Measurements from ENCODE around the gene ERVV-1.
"Not testable (repeated sequence)": the region's sequence is repeated elsewhere in the genome, so short reads cannot be mapped to it uniquely, and the experiment has no call there.

Gene ERVV-1

GRCh38 chr19:53015730-53016129, 2.0 kb downstream of the ERVV-1 start:
- H3K4me3 ChIP-seq (ENCODE audit: low read depth, low read length): no peak overlapping the region
- H3K4me1 ChIP-seq (ENCODE audit: control insufficient read depth, insufficient read depth, low read length): no peaks in the 10 kb centered on the region
- TF ChIP-seq ZNF324 (tag by site-specific recombination; IDR thresholded peaks at IDR 0.05): no peak
- no peak for TF ChIP-seq ZNF157 (tag by site-specific recombination; IDR thresholded peaks at IDR 0.05)
- TF ChIP-seq ZBTB21 (tag by site-specific recombination; IDR thresholded peaks at IDR 0.05): no peak
- TF ChIP-seq ZNF223 (tag by site-specific recombination; IDR thresholded peaks at IDR 0.05): no peak
- no peak for TF ChIP-seq ZNF335 (tag by site-specific recombination; conservative IDR thresholded peaks at IDR 0.05)
- no peak for TF ChIP-seq MYNN (tag by site-specific recombination; IDR thresholded peaks at IDR 0.05; ENCODE audit: borderline replicate concordance)
- no peak for TF ChIP-seq TRIM28 (IDR thresholded peaks at IDR 0.05; ENCODE audit: borderline replicate concordance, low read length)
- TF ChIP-seq, protein P1, sequence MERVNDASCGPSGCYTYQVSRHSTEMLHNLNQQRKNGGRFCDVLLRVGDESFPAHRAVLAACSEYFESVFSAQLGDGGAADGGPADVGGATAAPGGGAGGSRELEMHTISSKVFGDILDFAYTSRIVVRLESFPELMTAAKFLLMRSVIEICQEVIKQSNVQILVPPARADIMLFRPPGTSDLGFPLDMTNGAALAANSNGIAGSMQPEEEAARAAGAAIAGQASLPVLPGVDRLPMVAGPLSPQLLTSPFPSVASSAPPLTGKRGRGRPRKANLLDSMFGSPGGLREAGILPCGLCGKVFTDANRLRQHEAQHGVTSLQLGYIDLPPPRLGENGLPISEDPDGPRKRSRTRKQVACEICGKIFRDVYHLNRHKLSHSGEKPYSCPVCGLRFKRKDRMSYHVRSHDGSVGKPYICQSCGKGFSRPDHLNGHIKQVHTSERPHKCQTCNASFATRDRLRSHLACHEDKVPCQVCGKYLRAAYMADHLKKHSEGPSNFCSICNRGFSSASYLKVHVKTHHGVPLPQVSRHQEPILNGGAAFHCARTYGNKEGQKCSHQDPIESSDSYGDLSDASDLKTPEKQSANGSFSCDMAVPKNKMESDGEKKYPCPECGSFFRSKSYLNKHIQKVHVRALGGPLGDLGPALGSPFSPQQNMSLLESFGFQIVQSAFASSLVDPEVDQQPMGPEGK (tag by site-specific recombination; IDR thresholded peaks at IDR 0.05): no peak
- no peak for TF ChIP-seq ZNF548 (tag by site-specific recombination; IDR thresholded peaks at IDR 0.05)
- no peak for TF ChIP-seq KLF17 (tag by site-specific recombination; IDR thresholded peaks at IDR 0.05)
- no peak for TF ChIP-seq SALL2 (tag by site-specific recombination; IDR thresholded peaks at IDR 0.05; ENCODE audit: borderline replicate concordance)
- TF ChIP-seq ZBTB6 (tag by site-specific recombination; IDR thresholded peaks at IDR 0.05): no peak
- no peak for TF ChIP-seq ZNF211 (tag by site-specific recombination; IDR thresholded peaks at IDR 0.05; ENCODE audit: low read depth)
- H3K36me3 ChIP-seq (ENCODE audit: control insufficient read depth in 2 of 2, insufficient read depth in 1 of 2, low read length in 2 of 2): no peaks in the 10 kb centered on the region
- H3K9me3 ChIP-seq (ENCODE audit: control insufficient read depth, insufficient read depth, low read depth, low read length): no peaks in the 10 kb centered on the region; the same call in none of the 2 replicates
- CTCF ChIA-PET: no interaction called here
- H3K27ac ChIP-seq (ENCODE audit: extremely low read depth, low read depth, low read length): no peak overlapping the region
- POLR2A ChIA-PET: no interaction called here

GRCh38 chr19:53019684-53020083, 6.0 kb downstream of the ERVV-1 start:
- Histone ChIP-seq H3K27ac (ENCODE audit: extremely low read depth, low read depth, low read length) (no peak overlapping the region), H3K4me1 (ENCODE audit: control insufficient read depth, insufficient read depth, low read length) (no peaks in the 10 kb centered on the region), H3K9me3 (ENCODE audit: control insufficient read depth, insufficient read depth, low read depth, low read length) (peaks cover 6% of the 10 kb centered on the region), H3K36me3 (ENCODE audit: control insufficient read depth in 2 of 2, insufficient read depth in 1 of 2, low read length in 2 of 2) (no peaks in the 10 kb centered on the region), H3K4me3 (ENCODE audit: low read depth, low read length) (no peak overlapping the region)
- ChIA-PET POLR2A (no interaction called here), CTCF (no interaction called here)
- TF ChIP-seq ZNF404 (tag by site-specific recombination; IDR thresholded peaks at IDR 0.05) (no peak), WT1 (tag by site-specific recombination; IDR thresholded peaks at IDR 0.05) (no peak), ZNF114 (tag by site-specific recombination; IDR thresholded peaks at IDR 0.05) (no peak), KLF7 (tag by site-specific recombination; IDR thresholded peaks at IDR 0.05; ENCODE audit: borderline replicate concordance) (no peak), ZNF768 (tag by site-specific recombination; IDR thresholded peaks at IDR 0.05) (no peak), REST (tag by site-specific recombination; IDR thresholded peaks at IDR 0.05) (no peak), OVOL3 (tag by site-specific recombination; IDR thresholded peaks at IDR 0.05) (no peak)

GRCh38 chr19:53028306-53028705, 14.6 kb downstream of the ERVV-1 start:
- H3K9me3 ChIP-seq (ENCODE audit: control insufficient read depth, insufficient read depth, low read depth, low read length): peaks cover 15% of the 10 kb centered on the region
- H3K36me3 ChIP-seq (ENCODE audit: control insufficient read depth in 2 of 2, insufficient read depth in 1 of 2, low read length in 2 of 2); H3K4me1 ChIP-seq (ENCODE audit: control insufficient read depth, insufficient read depth, low read length); CTCF ChIA-PET; H3K27ac ChIP-seq (ENCODE audit: extremely low read depth, low read depth, low read length); H3K4me3 ChIP-seq (ENCODE audit: low read depth, low read length); POLR2A ChIA-PET: not testable (repeated sequence)

All from HEK293 (cell line).